ENCODE data around the gene GNAI2. TPM values are rescaled to one million over a fixed set of nuclear protein-coding genes. Genes with fewer than 3 reads are reported as not detected.
"Not testable (repeated sequence)": the region's sequence is repeated elsewhere in the genome, so short reads cannot be mapped to it uniquely, and the experiment has no call there.

The GNAI2 gene
- total RNA-seq, 1 experiment from 2014 or later: 151 TPM

DNA sequence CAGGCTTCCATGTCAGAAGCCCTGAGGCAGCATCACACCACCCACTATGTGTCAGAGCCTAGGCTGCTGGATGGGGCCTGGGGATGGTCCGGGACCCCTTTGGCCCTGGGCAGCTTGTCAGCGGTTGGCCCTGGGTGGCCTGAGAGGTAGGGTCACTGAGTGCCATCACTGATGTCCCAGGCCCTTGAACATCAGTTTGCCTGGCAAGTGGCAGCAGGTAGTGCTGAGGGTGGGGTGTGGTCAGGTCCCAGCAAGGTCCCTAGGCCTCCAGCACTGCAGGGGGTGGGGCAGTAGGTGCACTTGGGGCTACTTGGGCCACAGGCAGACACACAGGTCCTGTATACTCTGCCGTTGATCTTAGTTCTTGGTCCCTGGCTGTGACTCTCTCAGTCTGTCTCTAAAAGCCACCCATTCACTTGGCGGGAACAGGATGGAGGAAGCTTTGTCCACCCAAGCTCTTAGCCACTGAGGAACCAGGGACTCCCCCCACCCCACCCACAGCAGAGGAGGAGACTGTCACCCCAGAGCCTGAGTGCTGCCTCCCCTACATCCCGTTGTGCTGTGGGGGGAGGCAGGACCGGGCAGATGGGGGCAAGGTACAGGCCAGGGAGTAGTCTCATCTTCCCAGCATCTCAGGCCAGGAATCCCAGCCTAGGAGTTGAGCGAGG is 5.8 kb downstream of the GNAI2 start:
- Histone ChIP-seq H3K9me2 (replicated peaks; ENCODE audit: insufficient read depth, low read length) (no peaks in the 10 kb centered on the region), H3K4me1 (ENCODE audit: low read length) (peaks cover 79% of the 10 kb centered on the region), H3K4me3 (ENCODE audit: low read length) (peak overlapping the region; percentile 40; the same call in 1 of the 2 replicates), H3K27ac (ENCODE audit: low read length) (peak overlapping the region; percentile 93), H3K36me3 (ENCODE audit: insufficient read depth, low read length) (peaks cover 10% of the 10 kb centered on the region; the same call in 1 of the 2 replicates), H3K4me2 (ENCODE audit: low read depth, low read length, poor library complexity, severe bottlenecking) (peak overlapping the region; percentile 63), H2AFZ (ENCODE audit: low read length) (no peak overlapping the region), H3K9me3 (ENCODE audit: low read length) (no peaks in the 10 kb centered on the region), H4K20me1 (ENCODE audit: insufficient read depth, low read depth, low read length) (peaks cover 43% of the 10 kb centered on the region), H3K27me3 (ENCODE audit: low read length) (no peaks in the 10 kb centered on the region), H3K79me2 (ENCODE audit: low read length) (peaks cover 89% of the 10 kb centered on the region), H3K9ac (ENCODE audit: low read length) (peak overlapping the region; percentile 60)
- DNase-seq: no peak

- Histone ChIP-seq H3K79me2 (ENCODE audit: low read length) (peaks cover 89% of the 10 kb centered on the region), H3K4me3 (ENCODE audit: low read length) (peak overlapping the region; percentile 40; the same call in 1 of the 2 replicates), H3K27ac (ENCODE audit: low read length) (peak overlapping the region; percentile 93), H3K9ac (ENCODE audit: low read length) (peak overlapping the region; percentile 60), H3K9me2 (replicated peaks; ENCODE audit: insufficient read depth, low read length) (no peaks in the 10 kb centered on the region), H2AFZ (ENCODE audit: low read length) (no peak overlapping the region), H4K20me1 (ENCODE audit: insufficient read depth, low read depth, low read length) (peaks cover 48% of the 10 kb centered on the region), H3K27me3 (ENCODE audit: low read length) (no peaks in the 10 kb centered on the region), H3K4me2 (ENCODE audit: low read depth, low read length, poor library complexity, severe bottlenecking) (peak overlapping the region; percentile 63), H3K9me3 (ENCODE audit: low read length) (no peaks in the 10 kb centered on the region), H3K36me3 (ENCODE audit: insufficient read depth, low read length) (peaks cover 10% of the 10 kb centered on the region; the same call in 1 of the 2 replicates), H3K4me1 (ENCODE audit: low read length) (peaks cover 85% of the 10 kb centered on the region)
- no peak for DNase-seq
These were observed 6.4 kb downstream of the GNAI2 start for GRCh38 chr3:50242381-50242770.

GRCh38 chr3:50242851-50243542 is 7.0 kb downstream of the GNAI2 start:
- Histone ChIP-seq H3K79me2 (ENCODE audit: low read length) (peaks cover 89% of the 10 kb centered on the region), H3K9ac (ENCODE audit: low read length) (peak overlapping the region; percentile 60), H3K27me3 (ENCODE audit: low read length) (no peaks in the 10 kb centered on the region), H3K4me1 (ENCODE audit: low read length) (peaks cover 91% of the 10 kb centered on the region), H3K4me2 (ENCODE audit: low read depth, low read length, poor library complexity, severe bottlenecking) (peak overlapping the region; percentile 63), H4K20me1 (ENCODE audit: insufficient read depth, low read depth, low read length) (peaks cover 54% of the 10 kb centered on the region), H3K9me3 (ENCODE audit: low read length) (no peaks in the 10 kb centered on the region), H2AFZ (ENCODE audit: low read length) (no peak overlapping the region), H3K4me3 (ENCODE audit: low read length) (peak overlapping the region; percentile 40; the same call in 1 of the 2 replicates), H3K27ac (ENCODE audit: low read length) (peak overlapping the region; percentile 93), H3K9me2 (replicated peaks; ENCODE audit: insufficient read depth, low read length) (no peaks in the 10 kb centered on the region), H3K36me3 (ENCODE audit: insufficient read depth, low read length) (peaks cover 10% of the 10 kb centered on the region; the same call in 1 of the 2 replicates)
- DNase-seq: peak; percentile 90

- no peak for DNase-seq
- Histone ChIP-seq H4K20me1 (ENCODE audit: insufficient read depth, low read depth, low read length) (peaks cover 55% of the 10 kb centered on the region), H3K27ac (ENCODE audit: low read length) (peak overlapping the region; percentile 93), H2AFZ (ENCODE audit: low read length) (no peak overlapping the region), H3K36me3 (ENCODE audit: insufficient read depth, low read length) (peaks cover 10% of the 10 kb centered on the region; the same call in 1 of the 2 replicates), H3K4me3 (ENCODE audit: low read length) (no peak overlapping the region), H3K4me2 (ENCODE audit: low read depth, low read length, poor library complexity, severe bottlenecking) (peak overlapping the region; percentile 63), H3K4me1 (ENCODE audit: low read length) (peaks cover 91% of the 10 kb centered on the region), H3K27me3 (ENCODE audit: low read length) (no peaks in the 10 kb centered on the region), H3K79me2 (ENCODE audit: low read length) (peaks cover 89% of the 10 kb centered on the region), H3K9me3 (ENCODE audit: low read length) (no peaks in the 10 kb centered on the region), H3K9ac (ENCODE audit: low read length) (peak overlapping the region; percentile 60), H3K9me2 (replicated peaks; ENCODE audit: insufficient read depth, low read length) (no peaks in the 10 kb centered on the region)
These were observed 7.5 kb downstream of the GNAI2 start for GRCh38 chr3:50243543-50243895.

- peak overlapping the region; percentile 54 for H3K27ac ChIP-seq (ENCODE audit: low read length)
- not testable (repeated sequence) for H3K27me3 ChIP-seq (ENCODE audit: low read length); H3K4me3 ChIP-seq (ENCODE audit: low read length); H3K9me3 ChIP-seq (ENCODE audit: low read length); H3K4me2 ChIP-seq (ENCODE audit: low read depth, low read length, poor library complexity, severe bottlenecking); DNase-seq; H2AFZ ChIP-seq (ENCODE audit: low read length); H3K9me2 ChIP-seq (replicated peaks; ENCODE audit: insufficient read depth, low read length); H3K36me3 ChIP-seq (ENCODE audit: insufficient read depth, low read length)
- H3K9ac ChIP-seq (ENCODE audit: low read length): peak overlapping the region; percentile 11; the same call in 1 of the 2 replicates
- peaks cover 89% of the 10 kb centered on the region for H3K79me2 ChIP-seq (ENCODE audit: low read length)
- peaks cover 54% of the 10 kb centered on the region; the same call in 1 of the 2 replicates for H4K20me1 ChIP-seq (ENCODE audit: insufficient read depth, low read depth, low read length)
- H3K4me1 ChIP-seq (ENCODE audit: low read length): peaks cover 84% of the 10 kb centered on the region
These were observed 8.8 kb downstream of the GNAI2 start for GRCh38 chr3:50244813-50245212.

GRCh38 chr3:50245251-50245745 is 9.3 kb downstream of the GNAI2 start:
- Histone ChIP-seq H4K20me1 (ENCODE audit: insufficient read depth, low read depth, low read length) (peaks cover 54% of the 10 kb centered on the region; the same call in 1 of the 2 replicates), H3K9me2 (replicated peaks; ENCODE audit: insufficient read depth, low read length) (no peaks in the 10 kb centered on the region), H3K27ac (ENCODE audit: low read length) (peak overlapping the region; percentile 72), H3K9me3 (ENCODE audit: low read length) (no peaks in the 10 kb centered on the region), H3K4me1 (ENCODE audit: low read length) (peaks cover 81% of the 10 kb centered on the region), H3K9ac (ENCODE audit: low read length) (peak overlapping the region; percentile 69), H3K79me2 (ENCODE audit: low read length) (peaks cover 89% of the 10 kb centered on the region), H3K27me3 (ENCODE audit: low read length) (no peaks in the 10 kb centered on the region), H2AFZ (ENCODE audit: low read length) (no peak overlapping the region), H3K4me2 (ENCODE audit: low read depth, low read length, poor library complexity, severe bottlenecking) (peak overlapping the region; percentile 76), H3K36me3 (ENCODE audit: insufficient read depth, low read length) (no peaks in the 10 kb centered on the region), H3K4me3 (ENCODE audit: low read length) (peak overlapping the region; percentile 66; the same call in 1 of the 2 replicates)
- no peak for DNase-seq

GRCh38 chr3:50245831-50246516 is 10.0 kb downstream of the GNAI2 start:
- Histone ChIP-seq H3K4me1 (ENCODE audit: low read length) (peaks cover 77% of the 10 kb centered on the region), H4K20me1 (ENCODE audit: insufficient read depth, low read depth, low read length) (peaks cover 56% of the 10 kb centered on the region; the same call in 1 of the 2 replicates), H3K4me3 (ENCODE audit: low read length) (peak overlapping the region; percentile 66), H3K4me2 (ENCODE audit: low read depth, low read length, poor library complexity, severe bottlenecking) (peak overlapping the region; percentile 76), H3K27me3 (ENCODE audit: low read length) (no peaks in the 10 kb centered on the region), H3K9ac (ENCODE audit: low read length) (peak overlapping the region; percentile 69), H3K9me2 (replicated peaks; ENCODE audit: insufficient read depth, low read length) (no peaks in the 10 kb centered on the region), H3K9me3 (ENCODE audit: low read length) (no peaks in the 10 kb centered on the region), H3K79me2 (ENCODE audit: low read length) (peaks cover 88% of the 10 kb centered on the region), H3K27ac (ENCODE audit: low read length) (peak overlapping the region; percentile 72), H2AFZ (ENCODE audit: low read length) (no peak overlapping the region), H3K36me3 (ENCODE audit: insufficient read depth, low read length) (no peaks in the 10 kb centered on the region)
- DNase-seq: peak; percentile 96

Data from Karpas-422 (cell line).